Measurements from ENCODE around the gene RPLP2. TPM values are rescaled to one million over a fixed set of nuclear protein-coding genes. Genes with fewer than 3 reads are reported as not detected.

RPLP2 gene
- total RNA-seq, 1 donor from 2014 or later, result 2,024 TPM

DNA sequence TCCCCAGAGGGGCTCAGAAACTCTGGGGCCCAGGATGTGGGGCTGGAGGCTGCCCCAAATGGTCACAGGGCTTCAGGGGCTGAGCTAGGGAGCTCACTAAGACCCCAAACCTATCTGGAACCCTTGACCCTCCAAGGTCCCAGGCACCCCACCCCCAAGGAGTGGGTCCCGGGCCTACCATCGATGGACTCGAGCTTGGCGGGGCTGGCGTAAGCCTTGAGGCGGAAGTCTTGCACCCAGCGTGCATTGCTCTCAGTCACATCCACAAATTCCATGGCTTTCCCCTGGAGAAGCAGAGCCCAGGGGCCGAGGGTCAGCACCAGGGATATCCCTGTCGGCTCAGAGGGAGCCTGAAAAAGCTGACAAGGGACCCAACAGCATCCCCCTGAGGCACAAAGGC is 35.9 kb upstream of the RPLP2 start:
- no peak for DNase-seq (ENCODE audit: low spot score)

DNA sequence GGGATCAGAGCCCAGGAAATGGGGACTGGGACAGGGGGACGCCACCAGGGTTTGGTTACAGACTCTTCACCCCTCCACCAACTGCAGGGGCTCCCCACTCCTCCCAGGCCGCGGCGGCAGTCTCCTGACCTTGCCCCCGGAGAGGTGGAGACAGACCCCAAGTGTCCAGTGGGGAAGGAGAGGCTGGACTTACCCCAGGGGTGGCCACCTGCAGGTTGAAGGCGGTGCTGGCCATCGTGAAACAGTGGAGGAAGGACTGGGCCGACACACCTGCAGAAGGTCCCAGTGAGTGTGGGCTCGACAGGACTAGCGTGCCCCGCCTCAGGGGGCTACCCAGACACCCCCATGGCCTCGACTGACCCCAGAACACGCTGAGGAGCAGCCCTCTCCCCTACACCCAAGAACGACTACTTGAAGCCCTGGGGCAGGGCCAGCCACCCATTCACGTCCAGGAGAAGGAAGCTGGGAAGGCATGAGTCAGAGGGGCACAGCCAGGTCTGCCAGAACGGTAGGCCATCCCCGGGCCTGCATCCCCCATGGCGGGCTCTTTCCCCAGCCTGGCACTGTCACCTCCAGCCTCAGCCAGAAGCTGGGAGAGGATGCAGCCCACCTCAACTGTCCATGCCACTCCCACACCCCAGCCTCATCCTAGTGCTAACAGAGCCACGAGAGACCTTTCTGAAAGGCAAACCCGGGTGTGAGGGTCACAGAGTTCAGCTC is 34.7 kb upstream of the RPLP2 start:
- no peak for DNase-seq (ENCODE audit: low spot score)

DNA sequence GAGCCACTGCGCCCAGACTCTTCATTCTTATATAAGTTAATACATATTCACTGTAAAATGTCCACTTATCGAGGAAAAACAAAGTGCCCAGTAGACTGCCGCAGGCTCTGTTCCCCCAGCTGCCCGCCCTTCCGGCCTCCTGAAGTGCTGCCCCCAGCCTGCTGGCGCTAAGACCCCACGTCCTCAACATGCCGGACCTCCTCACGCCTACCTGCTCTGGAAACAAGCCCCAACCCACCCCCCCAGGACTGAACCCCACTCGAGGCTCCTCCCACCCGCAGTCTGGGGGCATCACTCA is 33.6 kb upstream of the RPLP2 start:
- DNase-seq (ENCODE audit: low spot score), result no peak

DNA sequence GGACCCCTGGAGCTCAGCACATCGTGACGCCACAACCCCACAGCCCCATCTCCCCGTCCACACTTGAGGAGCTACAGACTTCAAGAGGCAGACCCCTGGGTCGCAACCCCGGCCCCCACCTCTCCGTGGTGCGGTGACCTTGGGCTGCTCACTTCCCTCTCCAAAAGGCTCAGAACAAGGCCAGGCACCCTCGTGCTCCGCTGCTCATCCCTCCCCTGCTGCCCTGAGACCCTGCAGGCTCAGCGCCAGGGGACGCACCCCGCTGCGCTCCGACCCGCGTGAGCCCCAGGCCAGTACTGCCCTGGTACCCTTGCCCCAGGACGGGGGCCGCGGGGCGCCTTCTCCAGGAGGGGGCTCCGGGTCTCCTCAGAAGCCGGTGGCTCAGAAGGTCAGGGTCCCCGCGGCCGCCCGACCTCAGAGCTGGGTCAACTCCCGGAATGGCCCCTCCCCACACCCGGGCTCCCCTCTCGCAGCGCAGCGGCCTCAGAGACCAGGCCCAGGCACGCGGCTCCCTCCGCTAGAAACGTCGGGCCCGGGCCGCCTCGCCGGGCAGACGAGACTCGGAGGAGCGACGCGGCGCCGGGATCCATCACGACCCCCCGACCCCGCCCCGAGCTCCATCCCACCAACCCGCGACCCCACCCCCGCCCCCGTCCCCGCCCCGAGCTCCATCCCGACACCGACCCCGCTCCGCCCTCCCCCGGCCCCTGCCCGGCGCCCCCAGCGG is 33.0 kb upstream of the RPLP2 start:
- DNase-seq (ENCODE audit: low spot score), result no peak

DNA sequence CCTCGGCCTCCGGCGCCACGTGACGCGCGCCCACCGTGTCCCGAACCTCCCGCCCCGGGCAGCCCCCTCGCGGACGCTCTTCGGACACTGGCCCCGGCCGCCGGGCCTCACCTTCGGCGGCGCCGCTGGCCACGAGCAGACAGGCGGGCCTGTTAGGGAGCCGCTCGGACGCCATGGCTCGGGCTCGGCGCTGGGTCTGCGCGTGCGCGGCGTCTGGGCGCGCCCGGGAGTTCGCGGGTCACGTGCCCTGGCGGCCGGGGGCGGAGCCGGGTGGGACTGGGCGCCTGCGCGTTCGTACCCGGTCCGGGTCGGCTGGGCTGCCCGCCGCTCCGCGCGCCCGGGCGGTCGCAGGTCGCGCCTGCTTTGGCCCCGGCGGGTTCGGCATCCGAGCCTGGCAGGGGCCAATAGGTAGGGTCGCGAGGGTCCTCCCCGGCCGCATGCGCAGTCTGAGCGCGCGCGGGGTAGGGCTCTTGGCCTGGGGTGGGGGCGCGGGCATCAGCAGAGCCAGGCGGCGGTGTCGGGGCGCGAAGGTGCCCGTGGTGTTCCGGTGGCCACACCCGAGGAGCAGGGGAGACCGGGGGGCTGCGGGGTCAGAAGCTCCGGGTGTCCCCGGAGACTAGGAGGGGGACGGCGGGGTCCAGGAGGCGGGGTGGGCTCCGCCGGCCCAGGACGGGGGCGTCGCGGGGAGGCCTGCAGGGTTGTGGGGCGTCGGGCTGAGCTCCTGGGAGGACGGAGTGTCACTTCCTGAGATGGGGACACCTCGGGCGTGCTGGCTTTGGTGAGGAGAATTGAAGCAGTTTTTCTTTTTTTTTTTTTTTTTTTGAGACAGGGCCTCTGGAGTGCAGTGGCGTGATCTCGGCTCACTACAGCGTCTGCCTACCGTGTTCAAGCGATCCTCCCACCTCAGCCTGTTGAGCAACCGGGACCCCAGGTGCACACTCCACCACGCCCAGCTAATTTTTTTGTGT is 32.2 kb upstream of the RPLP2 start, which contains the start of gene GATD1:
TSS of gene GATD1 (minus strand) at position 200 of the 968 bp plus-strand sequence. CDS start at position 175, 25 bp downstream.
- DNase-seq (ENCODE audit: low spot score), result peak; percentile 93

DNA sequence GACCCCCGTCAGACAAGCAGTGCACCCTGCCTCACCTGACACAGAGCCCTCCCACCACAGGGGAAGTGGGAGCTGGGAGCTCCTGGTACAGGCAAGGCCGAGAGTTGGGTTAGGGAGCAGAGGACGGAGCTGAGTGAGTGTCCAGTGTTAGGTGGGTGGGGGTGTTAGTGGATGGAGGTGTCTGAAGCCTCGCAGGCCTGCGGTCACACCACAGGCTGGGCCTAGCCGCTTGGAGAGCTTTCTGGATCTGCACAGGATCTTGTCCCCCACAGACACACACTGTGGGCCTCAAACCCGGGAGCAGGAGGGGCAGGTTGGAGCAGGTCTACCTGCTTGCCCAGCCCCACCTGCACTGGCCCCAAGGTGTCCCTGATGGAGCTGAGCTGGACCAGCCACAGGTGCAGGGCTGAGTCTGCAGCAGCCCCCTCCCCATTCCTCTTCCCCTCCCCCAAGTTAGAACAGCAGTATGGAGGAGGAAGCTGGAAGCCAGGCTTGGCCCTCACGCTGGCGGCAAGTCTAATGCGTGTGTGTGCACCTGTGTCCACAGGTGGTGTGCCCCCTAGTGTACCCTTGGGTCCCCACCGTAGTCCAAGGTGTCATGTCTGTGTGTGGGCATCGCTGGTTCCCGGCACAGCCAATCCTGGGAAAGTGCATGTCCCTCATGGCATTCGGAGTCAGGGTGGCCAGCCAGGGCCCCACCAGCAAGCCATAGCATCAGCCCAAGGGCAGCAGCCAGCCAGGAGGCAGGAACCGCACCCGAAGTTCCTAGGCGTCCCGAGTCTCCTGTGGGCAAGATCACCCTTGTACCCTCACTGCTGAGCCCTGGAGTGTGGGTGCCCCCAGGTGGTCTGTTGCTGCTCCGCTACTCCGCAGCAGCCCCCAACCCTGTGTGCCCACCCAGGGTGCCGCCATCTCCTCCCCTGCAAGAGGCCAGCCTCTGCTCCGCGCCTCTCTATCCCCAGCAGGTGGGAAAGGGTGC is 30.5 kb upstream of the RPLP2 start:
- no peak for DNase-seq (ENCODE audit: low spot score)

DNA sequence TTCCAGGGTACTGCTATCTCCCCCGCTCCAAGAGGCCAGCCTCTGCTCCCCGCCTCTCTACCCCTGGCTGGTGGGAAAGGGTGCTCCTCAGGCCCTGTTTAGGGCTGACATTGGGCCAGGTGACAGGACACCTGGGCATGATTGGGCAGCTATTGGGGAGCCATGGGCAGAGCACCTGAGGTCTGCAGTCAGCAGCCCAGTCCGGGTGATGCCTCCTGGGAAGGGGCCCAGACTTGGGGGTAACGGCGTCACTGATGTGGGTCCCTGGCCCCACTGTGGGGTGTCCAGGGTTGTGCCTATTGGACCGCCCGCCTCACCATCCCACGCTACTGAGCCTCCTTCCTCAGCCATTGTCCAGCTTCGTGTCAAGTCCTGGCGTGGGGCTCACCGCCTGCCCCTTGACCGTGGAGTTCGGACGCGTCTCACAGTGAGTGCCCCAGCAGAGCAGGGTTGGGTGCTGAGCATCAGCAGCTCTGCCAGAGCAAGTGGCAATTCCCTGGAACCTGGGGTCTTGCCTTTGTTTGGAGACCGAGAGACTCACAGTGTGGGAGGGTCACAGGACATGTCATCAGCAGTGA is 29.7 kb upstream of the RPLP2 start:
- DNase-seq (ENCODE audit: low spot score), result no peak

DNA sequence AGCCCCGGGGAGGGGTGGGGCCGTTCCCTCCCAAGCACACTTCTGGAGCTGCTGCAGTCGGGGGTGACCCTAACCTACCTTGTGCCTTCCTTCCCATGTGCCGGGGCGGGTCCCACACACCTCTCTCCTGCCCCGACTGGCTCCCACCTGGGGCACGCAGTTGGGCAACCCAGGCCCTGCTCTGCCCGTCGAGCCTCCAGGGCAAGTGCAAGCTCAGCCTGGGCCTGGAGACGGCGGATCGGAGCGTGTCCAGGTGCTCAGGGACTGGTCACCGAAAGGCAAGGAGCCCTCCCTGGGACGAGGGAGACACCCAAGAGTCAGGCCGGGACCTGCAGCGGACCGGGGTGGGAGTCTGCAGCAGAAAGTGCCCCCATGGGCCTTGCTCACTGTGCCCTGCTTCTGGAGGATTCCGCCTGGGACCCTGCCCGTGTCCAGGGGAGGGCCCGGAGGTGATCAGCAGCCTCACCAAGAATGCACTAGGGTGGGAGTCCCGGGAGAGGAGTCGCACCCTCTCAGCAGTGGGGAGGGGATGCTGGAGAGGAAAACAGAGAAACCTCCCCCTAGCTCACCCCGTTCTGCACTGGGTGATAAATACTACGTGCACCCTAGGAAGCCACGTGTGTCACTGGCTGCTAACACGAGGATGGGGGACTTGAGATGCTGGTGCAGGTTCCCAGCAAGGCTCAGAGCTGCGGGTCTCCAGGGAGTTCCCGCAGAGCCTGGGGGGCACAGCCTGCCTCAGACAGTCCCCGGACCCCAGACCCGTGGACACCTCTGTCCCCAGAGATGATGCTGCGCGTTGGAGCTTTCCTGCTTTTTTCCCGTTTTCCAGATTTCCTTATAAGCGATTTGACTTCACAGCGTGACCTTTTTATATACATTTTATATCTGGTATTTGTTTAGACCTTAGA is 27.2 kb upstream of the RPLP2 start:
- DNase-seq (ENCODE audit: low spot score), result no peak

DNA sequence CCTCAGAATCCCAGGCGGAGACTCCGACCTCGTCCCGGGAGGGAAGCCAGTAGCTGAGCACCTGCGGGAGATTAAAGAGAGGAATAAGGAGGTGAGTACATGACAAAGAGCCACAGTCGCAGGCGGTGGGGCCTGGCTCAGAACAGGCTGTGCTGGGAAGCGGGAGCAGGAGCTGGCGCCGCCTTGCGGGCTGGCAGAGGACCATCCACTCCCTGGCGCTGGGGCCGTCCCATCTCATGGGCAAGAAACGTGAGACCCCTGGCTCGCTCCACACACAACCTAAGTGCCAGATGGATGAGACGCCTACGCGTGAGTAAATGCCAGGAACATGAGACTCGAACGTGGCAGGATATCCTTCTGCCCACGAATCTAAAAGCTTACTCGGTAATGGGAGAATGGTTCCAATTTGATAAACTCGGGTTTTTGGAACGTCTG is 26.2 kb upstream of the RPLP2 start:
- no peak for DNase-seq (ENCODE audit: low spot score)

DNA sequence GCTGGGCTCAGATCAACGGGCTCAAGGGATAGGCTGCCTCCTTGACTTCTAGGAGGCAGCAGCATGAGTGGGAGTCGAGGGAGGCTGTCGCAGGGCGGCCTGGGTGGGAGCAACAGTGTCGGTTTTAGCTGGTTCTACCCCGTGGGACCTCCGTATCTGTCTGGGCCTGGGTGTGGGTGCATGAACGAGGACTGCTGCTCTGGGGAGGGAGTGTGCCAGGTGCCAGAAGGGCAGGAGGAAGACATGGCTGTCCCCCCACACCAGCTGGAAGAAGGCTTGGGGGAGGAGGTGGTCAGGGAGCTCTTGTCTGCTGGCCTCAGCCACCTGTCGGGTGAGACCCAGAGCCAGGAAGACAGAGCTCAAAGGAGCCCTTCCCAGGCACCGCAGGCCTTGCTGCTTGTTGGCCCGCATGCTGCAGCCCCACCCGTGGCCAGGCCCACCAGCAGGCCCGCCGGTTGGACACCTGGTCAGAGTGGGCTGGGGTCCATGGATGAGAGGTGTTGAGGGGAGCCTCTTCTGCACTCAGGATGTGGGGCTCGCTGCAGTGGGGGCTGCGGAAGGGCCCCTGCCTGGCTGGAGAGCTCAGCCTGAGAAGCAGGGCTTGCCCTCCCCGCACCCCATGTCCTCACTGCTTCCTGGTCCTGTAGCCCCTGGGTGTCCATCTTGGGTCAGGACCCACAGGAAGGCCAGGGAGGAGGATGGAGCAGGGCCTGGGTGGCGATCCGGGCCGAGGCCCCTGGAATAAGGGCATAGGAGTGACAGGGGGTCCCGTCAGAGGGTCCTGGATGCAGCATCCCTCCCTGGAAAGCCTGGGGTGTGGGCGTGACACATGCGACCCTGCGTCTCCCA is 23.3 kb upstream of the RPLP2 start:
- DNase-seq (ENCODE audit: low spot score), result no peak

DNA sequence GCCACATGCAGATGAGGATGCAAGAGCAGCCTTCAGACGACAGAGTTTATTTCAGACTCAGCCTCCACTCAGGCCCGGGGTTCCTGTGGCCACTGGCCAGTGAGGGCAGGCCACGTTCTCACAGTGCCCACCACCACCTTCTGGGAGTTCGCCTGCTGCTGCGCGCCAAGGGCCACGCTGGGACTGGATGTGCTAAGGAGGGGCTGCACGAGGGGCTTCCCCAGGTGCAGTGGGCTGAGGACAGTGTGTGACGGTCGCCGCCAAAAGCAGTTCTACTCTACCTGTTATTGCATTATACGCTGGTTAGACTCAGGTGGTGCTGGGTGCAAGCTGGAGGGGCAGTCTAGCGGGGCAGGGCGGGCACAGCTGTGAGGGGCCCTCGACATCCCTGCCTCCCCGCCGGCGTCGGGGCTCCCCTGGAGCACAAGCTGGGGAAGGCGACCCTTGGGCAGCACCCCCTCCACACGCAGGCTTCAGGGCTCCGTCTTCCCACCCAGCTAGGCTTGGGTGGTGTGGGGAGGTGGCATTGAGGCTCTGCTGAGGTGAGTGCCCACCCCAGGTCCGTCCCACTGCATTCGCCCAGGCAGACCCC is 22.6 kb upstream of the RPLP2 start:
- DNase-seq (ENCODE audit: low spot score), result no peak

DNA sequence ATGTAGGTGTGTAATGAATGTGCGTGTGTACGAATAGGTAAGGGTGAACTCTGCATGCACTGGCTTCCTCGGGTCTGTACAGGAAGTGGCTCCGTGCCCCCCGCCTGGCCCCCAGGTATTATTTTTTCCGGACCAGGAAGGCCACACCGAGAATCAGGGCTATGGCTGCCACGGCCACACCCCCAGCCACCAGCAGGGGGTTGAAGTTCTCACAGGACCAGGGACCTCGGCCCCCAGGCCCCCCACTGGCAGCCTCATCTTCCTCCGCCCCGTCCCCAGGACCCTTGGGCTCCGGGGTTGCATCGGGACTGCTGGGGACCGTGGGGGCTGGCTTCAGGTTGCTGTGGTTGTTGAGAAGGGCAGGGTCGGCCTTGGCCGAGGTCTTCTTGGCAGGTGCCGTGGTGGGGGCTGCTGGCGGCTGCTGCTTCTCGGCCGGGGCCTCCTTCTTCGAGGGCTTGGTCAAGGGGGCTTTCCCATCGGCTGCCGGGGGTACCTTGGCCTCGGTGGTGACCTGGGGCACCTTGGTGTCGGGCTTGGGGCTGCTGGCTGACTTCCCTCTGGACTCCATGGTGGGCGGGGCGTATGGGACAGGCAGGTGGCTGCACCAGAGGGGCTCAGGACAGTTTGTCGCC is 21.6 kb upstream of the RPLP2 start:
- DNase-seq (ENCODE audit: low spot score), result no peak

DNA sequence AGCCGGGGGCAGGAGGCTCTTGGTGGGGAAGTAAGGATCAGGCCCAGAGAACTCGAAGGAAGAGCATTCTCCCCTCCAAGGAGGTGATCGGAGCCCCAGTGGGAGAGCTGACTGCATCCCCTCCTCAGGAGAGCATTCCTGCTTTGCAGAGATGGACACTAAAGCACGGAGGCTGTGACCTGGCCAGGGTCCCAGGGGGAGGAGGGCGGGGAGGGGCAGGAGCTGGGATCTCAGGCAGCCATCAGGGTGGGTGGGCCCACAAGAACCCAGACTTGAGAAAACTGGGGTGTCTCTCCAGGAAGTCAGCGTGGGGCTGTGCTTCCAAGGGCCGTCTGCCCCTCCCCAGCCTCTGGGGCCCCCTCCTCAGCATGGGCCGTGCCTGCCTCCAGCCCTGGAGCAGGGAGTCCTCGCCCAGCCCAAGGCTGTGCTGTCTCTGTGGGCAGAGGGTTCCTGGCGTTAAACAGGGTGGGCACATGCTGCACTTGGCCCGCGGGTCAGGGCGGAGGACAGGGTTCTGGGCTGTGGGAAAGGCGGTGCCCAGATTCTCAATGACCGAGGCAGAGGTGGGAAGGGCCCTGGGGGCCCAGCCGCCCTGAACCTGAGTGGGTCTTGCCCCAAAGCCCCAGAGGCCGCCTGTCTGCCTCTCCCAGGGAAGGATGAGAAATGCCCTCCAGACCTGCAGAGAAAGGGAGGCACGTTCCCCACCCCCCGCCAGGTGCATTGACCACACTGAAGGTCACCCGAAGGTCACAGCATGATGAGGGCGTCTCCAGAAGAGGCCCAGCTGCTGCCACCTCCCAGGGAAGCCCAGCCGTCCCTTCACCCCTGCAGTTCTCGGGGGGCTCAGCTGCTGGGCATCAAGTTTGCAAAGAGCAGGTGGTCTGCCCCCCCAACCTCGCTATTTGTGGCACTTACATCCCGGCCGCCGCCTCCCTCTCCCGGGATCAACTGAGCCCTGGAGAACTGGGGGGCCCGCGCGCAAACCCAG is 20.5 kb upstream of the RPLP2 start:
- no peak for DNase-seq (ENCODE audit: low spot score)

DNA sequence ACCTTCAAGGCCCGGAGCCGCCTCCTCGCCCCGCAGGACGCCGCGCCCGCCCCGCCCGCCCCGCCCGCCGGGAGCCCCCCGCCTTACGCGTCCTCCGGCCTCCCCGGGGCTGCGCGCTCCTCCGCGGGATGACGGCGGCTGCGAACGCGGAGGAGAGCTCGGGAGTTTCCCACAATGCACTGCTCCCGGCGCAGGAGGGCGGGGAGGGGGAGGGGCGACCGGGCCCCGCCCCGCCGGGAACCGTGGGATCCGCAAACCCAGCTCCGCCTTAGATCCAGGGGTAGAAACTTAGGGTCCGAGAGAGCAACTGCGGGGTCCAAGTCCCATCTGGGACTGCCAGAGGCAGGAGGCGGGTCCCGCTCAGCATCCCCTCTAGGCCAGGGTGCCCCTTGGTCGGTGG is 19.8 kb upstream of the RPLP2 start, which contains the start of gene CEND1:
TSS of gene CEND1 (minus strand) at position 148 of the 400 bp plus-strand sequence. CDS start 1,514 bp downstream, outside the sequence.
- DNase-seq (ENCODE audit: low spot score), result no peak

DNA sequence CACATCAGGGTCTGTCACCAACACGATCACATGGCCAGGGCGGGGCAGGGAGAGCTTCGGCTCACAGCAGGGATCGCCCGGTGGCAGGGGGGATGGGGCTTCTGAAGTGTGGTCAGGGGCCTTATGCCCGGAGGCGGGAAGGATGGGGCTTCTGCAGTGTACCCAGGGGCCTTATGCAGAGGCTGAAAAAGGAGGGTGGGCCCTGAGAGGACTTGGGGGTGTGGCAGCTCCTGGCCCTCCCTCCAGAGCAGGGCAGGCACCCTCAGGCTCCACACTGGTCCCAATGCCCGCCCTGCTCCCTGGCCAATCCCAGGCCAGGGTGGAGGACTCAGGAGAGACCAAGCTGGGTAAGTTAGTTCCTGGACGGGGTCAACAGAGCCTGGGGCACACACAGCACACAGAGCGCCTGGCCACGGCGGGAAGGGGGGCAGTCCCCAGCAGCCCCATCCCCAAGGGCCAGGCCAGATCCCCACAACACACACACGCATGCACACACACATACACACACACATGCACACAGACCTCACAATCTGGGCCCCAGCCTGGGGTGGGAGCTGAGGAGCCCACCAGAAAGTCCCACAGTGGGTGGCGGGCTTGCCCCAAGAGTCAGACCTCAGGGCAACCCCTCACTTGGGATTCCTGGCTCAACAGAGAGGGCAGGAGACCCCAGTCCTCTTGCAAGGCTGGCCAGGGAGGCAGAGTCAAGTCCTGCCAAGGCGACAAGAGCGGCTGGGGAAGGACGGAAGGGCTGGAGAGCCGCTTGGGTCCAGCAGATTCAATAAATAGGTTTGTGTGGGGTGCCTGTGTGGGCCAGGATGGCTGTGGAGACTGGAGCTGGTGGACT is 18.8 kb upstream of the RPLP2 start:
- DNase-seq (ENCODE audit: low spot score), result no peak

Measured in ureter (tissue), 1 donor.